GM18511 (cell line): ENCODE results near the gene PTPA.

ENCODE experiments used
- ATAC-seq: cut with Tn5 transposase; IDR thresholded peaks from one replicate; pipeline ENCODE4 v1.9.1; 2021; ENCODE audit warnings: mild to moderate bottlenecking, moderate library complexity; ENCODE audit not compliant: unreplicated experiment

Gene PTPA

GRCh38 chr9:129081388-129081904, 29.8 kb upstream of the PTPA start:
- ATAC-seq, result no peak

GRCh38 chr9:129084087-129084486, 27.1 kb upstream of the PTPA start:
- ATAC-seq, result no peak

GRCh38 chr9:129089246-129089645, 22.0 kb upstream of the PTPA start:
- ATAC-seq, result no peak

- ATAC-seq, result no peak
These were observed 17.4 kb upstream of the PTPA start for GRCh38 chr9:129093602-129094386.

GRCh38 chr9:129094387-129095169, 16.6 kb upstream of the PTPA start:
- no peak for ATAC-seq

GRCh38 chr9:129095170-129095667, 16.0 kb upstream of the PTPA start:
- no peak for ATAC-seq

- no peak for ATAC-seq
These were observed 15.3 kb upstream of the PTPA start for GRCh38 chr9:129095908-129096307.

GRCh38 chr9:129097671-129098306, 13.4 kb upstream of the PTPA start:
- no peak for ATAC-seq

GRCh38 chr9:129098328-129098727, 12.9 kb upstream of the PTPA start:
- ATAC-seq, result no peak

- ATAC-seq, result no peak
These were observed 10.6 kb upstream of the PTPA start for GRCh38 chr9:129100383-129101169.

- ATAC-seq, result no peak
These were observed 9.9 kb upstream of the PTPA start for GRCh38 chr9:129101279-129101678.

- no peak for ATAC-seq
These were observed 9.1 kb upstream of the PTPA start for GRCh38 chr9:129102095-129102525.

- no peak for ATAC-seq
These were observed 8.2 kb upstream of the PTPA start for GRCh38 chr9:129102791-129103594.

GRCh38 chr9:129103595-129103965, 7.6 kb upstream of the PTPA start:
- ATAC-seq, result no peak

- no peak for ATAC-seq
These were observed 7.2 kb upstream of the PTPA start for GRCh38 chr9:129104051-129104450.

- ATAC-seq, result no peak
These were observed 5.1 kb upstream of the PTPA start for GRCh38 chr9:129105857-129106694.

- no peak for ATAC-seq
These were observed 3.6 kb upstream of the PTPA start for GRCh38 chr9:129107651-129108050.

- no peak for ATAC-seq
These were observed 3.0 kb upstream of the PTPA start for GRCh38 chr9:129108083-129108804.
